D721Med (cell line): Measurements from ENCODE around the gene IDH2.
A peak's percentile ranks its signal among the peaks of the same experiment; 100 is the strongest.
"Not testable (repeated sequence)": the region's sequence is repeated elsewhere in the genome, so short reads cannot be mapped to it uniquely, and the experiment has no call there.

Experiments used
- DNase-seq: peaks from one replicate; pipeline ENCODE4 v3.0.0; 2011; ENCODE audit warnings: low spot score; ENCODE audit not compliant: insufficient read length
- FAIRE-seq: peaks from 2 replicates; lab custom pipeline; 2011; peaks lifted over from hg19 to GRCh38; lab: Jason Lieb, UNC
- CTCF ChIP-seq: IDR thresholded peaks from 2 replicates; pipeline ENCODE4 v1.5.1; 2012; ENCODE audit warnings: mild to moderate bottlenecking, control low read depth; ENCODE audit not compliant: insufficient read depth; ENCODE audit errors: missing control alignments

IDH2 gene

DNA sequence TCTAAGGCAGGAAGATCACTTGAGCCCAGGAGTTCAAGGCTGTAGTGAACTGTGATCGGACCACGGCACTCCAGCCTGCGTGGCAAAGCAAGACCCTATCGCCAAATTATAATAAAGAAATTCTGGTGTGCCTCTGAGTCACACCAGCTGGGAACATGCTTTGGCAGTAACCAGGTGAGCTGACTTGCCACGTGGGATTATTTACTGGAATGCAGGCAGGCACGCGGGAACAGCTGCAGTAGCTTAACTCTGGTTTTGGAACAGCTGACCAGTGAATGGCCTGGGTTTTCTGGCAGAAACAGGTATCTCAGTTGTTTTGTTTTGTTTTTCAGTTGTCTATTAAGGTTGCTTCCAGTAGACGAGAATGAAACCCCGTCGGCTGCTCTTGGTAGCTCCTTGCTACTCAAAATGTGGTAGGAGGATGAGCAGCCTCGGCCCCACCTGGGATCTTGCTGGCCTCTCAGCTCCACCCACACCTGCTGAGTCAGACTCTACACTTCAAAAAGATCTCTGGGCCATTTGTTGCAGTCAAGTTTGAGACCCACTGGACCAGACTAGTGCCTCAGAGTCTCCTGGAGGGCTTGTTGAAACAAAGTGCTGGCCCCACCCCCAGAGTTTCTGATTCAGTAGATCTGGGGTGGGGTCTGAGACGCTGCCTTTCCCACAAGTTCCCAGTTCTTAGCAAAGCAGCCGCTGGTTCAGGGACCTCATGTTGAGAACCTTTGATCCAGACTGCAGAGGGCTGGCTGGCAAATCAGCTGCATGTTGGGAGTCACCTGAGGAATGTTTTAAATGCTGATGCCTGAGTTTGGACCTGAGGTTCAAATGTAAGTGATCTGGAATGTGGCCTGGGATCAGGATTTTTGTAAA is 26.6 kb downstream of the IDH2 start:
- no peak for FAIRE-seq

DNA sequence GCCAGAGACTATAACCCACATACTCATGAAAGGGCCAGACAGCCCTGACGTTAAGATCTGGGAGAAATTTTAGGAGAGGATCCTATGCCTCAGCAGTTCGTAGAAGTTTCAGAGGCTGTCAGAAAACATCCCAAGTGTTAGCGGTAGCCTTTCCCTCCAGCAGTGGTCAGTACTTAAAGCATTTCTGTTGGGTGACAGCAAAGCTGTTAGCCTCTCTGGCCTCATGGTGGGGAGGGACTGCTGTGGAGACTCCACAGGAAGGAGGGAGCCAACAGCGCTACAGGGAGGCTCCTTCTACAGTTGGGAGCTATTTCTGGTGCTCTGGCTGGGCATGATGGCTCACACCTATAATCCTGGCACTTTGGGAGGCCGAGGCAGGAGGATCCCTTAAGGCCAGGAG is 27.4 kb downstream of the IDH2 start:
- no peak for TF ChIP-seq CTCF
- no peak for DNase-seq
- no peak for FAIRE-seq

More for the DNA sequence above, 26.6 kb downstream of the IDH2 start:
- TF ChIP-seq CTCF, result no peak
- no peak for DNase-seq

- no peak for FAIRE-seq
- no peak for TF ChIP-seq CTCF
Observed at GRCh38 chr15:90074023-90074422, 28.2 kb downstream of the IDH2 start.

DNA sequence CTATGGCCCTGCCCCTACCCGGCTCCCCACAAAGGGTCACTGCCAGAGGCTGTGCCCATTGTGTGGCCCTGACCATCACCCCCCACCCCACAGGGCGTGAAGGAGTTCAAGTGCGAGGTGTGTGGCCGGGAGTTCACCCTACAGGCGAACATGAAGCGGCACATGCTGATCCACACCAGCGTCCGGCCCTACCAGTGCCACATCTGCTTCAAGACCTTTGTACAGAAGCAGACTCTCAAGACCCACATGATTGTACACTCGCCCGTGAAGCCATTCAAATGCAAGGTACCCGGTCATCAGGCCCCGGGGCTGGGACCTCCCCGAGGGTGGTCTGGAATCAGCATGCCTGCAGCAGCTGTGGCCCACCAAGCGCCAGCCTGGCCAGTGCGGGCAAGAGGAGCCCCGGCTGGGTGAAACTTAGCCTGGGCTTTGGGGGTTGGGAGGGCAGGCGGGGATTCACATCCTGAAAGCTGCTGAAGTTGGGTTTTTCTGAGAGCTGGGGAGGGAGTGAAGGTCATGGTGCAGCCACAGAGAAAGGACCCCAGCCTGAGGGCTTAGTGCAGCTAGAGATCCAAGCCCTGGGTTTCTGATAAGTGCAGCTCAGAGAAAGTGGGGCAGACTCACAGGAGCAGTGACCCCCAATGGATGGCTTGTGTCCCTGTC is 29.2 kb downstream of the IDH2 start:
- no peak for FAIRE-seq
- TF ChIP-seq CTCF, result no peak
- DNase-seq, result no peak

More at GRCh38 chr15:90074023-90074422, 28.2 kb downstream of the IDH2 start:
- DNase-seq, result no peak

DNA sequence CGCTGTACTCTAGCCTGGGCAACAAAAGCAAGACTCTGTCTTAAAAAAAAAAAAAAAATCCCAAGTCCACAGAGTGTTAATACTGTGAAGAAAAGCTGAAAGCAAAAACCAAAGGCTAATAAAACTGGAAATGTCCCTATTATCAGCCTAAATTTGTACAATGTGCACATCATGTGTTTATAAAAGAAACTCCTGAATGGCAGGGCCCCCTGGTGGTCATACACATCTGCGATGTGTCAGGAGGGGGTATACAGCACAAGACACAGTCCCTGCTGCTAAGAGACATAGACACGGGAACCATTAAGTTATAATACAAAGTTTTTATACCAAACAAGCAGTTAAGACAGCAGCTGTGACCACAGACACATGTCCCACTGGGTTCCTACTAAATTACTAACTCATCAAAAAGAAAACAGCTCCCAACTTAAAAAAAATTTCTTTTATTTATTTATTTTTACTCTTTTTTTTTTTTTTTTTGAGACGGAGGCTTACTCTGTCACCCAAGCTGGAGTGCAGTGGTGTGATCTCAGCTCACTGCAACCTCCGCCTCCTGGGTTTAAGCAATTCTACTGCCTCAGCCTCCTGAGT is 31.0 kb downstream of the IDH2 start:
- peak; percentile 58 for TF ChIP-seq CTCF
- no peak for FAIRE-seq
- DNase-seq, result no peak

DNA sequence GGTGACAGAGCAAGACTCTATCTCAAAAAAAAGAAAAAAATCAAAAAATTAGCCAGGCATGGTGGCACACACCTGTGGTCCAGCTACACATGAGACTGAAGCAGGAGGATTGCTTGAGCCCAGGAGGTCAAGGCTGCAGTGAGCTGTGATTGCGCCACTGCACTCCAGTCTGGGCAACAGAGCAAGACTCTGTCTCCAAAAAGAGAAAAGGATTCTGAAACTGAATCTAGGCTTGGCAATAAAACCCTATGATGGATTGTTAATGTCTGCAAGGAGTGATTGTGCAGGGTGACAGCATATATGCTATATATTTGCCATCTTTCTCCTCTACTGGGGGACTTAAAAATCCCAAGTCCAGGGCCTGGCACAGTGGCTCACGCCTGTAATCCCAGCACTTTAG is 31.6 kb downstream of the IDH2 start:
- not testable (repeated sequence) for DNase-seq, FAIRE-seq

DNA sequence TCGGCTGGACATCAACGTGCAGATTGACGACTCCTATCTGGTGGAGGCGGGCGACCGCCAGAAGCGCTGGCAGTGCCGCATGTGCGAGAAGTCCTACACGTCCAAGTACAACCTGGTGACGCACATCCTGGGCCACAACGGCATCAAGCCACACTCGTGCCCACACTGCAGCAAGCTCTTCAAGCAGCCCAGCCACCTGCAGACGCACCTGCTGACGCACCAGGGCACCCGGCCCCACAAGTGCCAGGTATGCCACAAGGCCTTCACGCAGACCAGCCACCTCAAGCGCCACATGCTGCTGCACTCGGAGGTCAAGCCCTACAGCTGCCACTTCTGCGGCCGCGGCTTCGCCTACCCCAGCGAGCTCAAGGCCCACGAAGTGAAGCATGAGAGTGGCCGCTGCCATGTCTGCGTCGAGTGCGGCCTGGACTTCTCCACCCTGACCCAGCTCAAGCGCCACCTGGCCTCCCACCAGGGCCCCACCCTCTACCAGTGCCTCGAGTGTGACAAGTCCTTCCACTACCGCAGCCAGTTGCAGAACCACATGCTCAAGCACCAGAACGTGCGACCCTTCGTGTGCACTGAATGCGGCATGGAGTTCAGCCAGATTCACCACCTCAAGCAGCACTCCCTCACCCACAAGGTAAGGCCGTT is 34.2 kb downstream of the IDH2 start:
- FAIRE-seq, result no peak
- no peak for DNase-seq
- TF ChIP-seq CTCF, result no peak
